T-helper 2 cell treated with Interferon-gamma antibody and Interleukin-4, amounts not matched to agents 5 μg/mL and 100 μg/mL, for 36 hours (primary cell): Measurements from ENCODE around the gene STARD10.

Source experiments
- DNase-seq: peaks from one replicate; pipeline ENCODE4 v3.0.0; 2021; ENCODE audit warnings: low spot score
- H3K27ac Mint-ChIP-seq: one replicate; pipeline ENCODE4 v1.8.0; 2021; ENCODE audit warnings: mild to moderate bottlenecking, mixed read lengths
- H3K27me3 Mint-ChIP-seq: one replicate; pipeline ENCODE4 v1.8.0; 2021; ENCODE audit warnings: low read depth, mixed read lengths
- H3K36me3 Mint-ChIP-seq: one replicate; pipeline ENCODE4 v1.8.0; 2021; ENCODE audit warnings: low read depth, mixed read lengths
- H3K4me1 Mint-ChIP-seq: one replicate; pipeline ENCODE4 v1.8.0; 2021; ENCODE audit warnings: low read depth, mixed read lengths
- H3K4me3 Mint-ChIP-seq: one replicate; pipeline ENCODE4 v1.8.0; 2022; ENCODE audit warnings: mild to moderate bottlenecking, moderate library complexity, mixed read lengths
- H3K9me3 Mint-ChIP-seq: one replicate; pipeline ENCODE4 v1.8.0; 2021; ENCODE audit warnings: mixed read lengths

The STARD10 gene

GRCh38 chr11:72793425-72794367, at the start of gene STARD10:
Gene STARD10 (minus strand): TSS chr11:72794047. CDS start chr11:72781181, 12,866 bp downstream.
- peaks cover 17% of the 10 kb centered on the region for H3K4me1 Mint-ChIP-seq
- peak; percentile 95 for DNase-seq
- no peaks in the 10 kb centered on the region for H3K9me3 Mint-ChIP-seq
- H3K4me3 Mint-ChIP-seq, result peak within 1 kb of the TSS; percentile 97
- H3K27me3 Mint-ChIP-seq, result no peaks in the 10 kb centered on the region
- peak within 1 kb of the TSS; percentile 99 for H3K27ac Mint-ChIP-seq
- H3K36me3 Mint-ChIP-seq, result no peaks in the 10 kb centered on the region

- Mint-ChIP-seq H3K4me3 (no peak overlapping the region), H3K27me3 (no peaks in the 10 kb centered on the region), H3K9me3 (no peaks in the 10 kb centered on the region), H3K27ac (no peak overlapping the region), H3K36me3 (peaks cover 31% of the 10 kb centered on the region), H3K4me1 (peaks cover 18% of the 10 kb centered on the region)
- DNase-seq, result no peak
These were observed 48.9 kb upstream of the STARD10 start for GRCh38 chr11:72842653-72843330.

- Mint-ChIP-seq H3K9me3 (no peaks in the 10 kb centered on the region), H3K27ac (no peak overlapping the region), H3K4me3 (no peak overlapping the region), H3K27me3 (no peaks in the 10 kb centered on the region), H3K4me1 (peaks cover 21% of the 10 kb centered on the region), H3K36me3 (peaks cover 33% of the 10 kb centered on the region)
- no peak for DNase-seq
These were observed 48.3 kb upstream of the STARD10 start for GRCh38 chr11:72842126-72842525.

GRCh38 chr11:72841397-72841796, 47.5 kb upstream of the STARD10 start:
- no peak overlapping the region for H3K4me3 Mint-ChIP-seq
- no peak for DNase-seq
- H3K27ac Mint-ChIP-seq, result no peak overlapping the region
- no peaks in the 10 kb centered on the region for H3K27me3 Mint-ChIP-seq
- H3K9me3 Mint-ChIP-seq, result no peaks in the 10 kb centered on the region
- H3K36me3 Mint-ChIP-seq, result peaks cover 35% of the 10 kb centered on the region
- peaks cover 21% of the 10 kb centered on the region for H3K4me1 Mint-ChIP-seq

- no peaks in the 10 kb centered on the region for H3K27me3 Mint-ChIP-seq
- no peak overlapping the region for H3K4me3 Mint-ChIP-seq
- no peak overlapping the region for H3K27ac Mint-ChIP-seq
- no peak for DNase-seq
- peaks cover 21% of the 10 kb centered on the region for H3K4me1 Mint-ChIP-seq
- no peaks in the 10 kb centered on the region for H3K9me3 Mint-ChIP-seq
- peaks cover 34% of the 10 kb centered on the region for H3K36me3 Mint-ChIP-seq
These were observed 46.9 kb upstream of the STARD10 start for GRCh38 chr11:72840780-72841179.

- no peak overlapping the region for H3K4me3 Mint-ChIP-seq
- H3K36me3 Mint-ChIP-seq, result peaks cover 39% of the 10 kb centered on the region
These were observed 45.0 kb upstream of the STARD10 start for GRCh38 chr11:72838691-72839305.

GRCh38 chr11:72836111-72836510, 42.3 kb upstream of the STARD10 start:
- no peak for DNase-seq
- H3K4me3 Mint-ChIP-seq, result no peak overlapping the region
- H3K27ac Mint-ChIP-seq, result no peak overlapping the region
- no peaks in the 10 kb centered on the region for H3K9me3 Mint-ChIP-seq
- no peaks in the 10 kb centered on the region for H3K27me3 Mint-ChIP-seq
- H3K36me3 Mint-ChIP-seq, result peaks cover 38% of the 10 kb centered on the region
- peaks cover 29% of the 10 kb centered on the region for H3K4me1 Mint-ChIP-seq

More at GRCh38 chr11:72838691-72839305, 45.0 kb upstream of the STARD10 start:
- H3K9me3 Mint-ChIP-seq, result no peaks in the 10 kb centered on the region
- peaks cover 30% of the 10 kb centered on the region for H3K4me1 Mint-ChIP-seq
- H3K27ac Mint-ChIP-seq, result no peak overlapping the region
- no peak for DNase-seq
- H3K27me3 Mint-ChIP-seq, result no peaks in the 10 kb centered on the region

GRCh38 chr11:72834905-72835304, 41.1 kb upstream of the STARD10 start:
- DNase-seq, result no peak
- Mint-ChIP-seq H3K4me1 (peaks cover 29% of the 10 kb centered on the region), H3K27me3 (no peaks in the 10 kb centered on the region), H3K9me3 (no peaks in the 10 kb centered on the region), H3K27ac (peak overlapping the region; percentile 51), H3K36me3 (peaks cover 44% of the 10 kb centered on the region), H3K4me3 (no peak overlapping the region)

- Mint-ChIP-seq H3K4me1 (peaks cover 27% of the 10 kb centered on the region), H3K27me3 (no peaks in the 10 kb centered on the region)
These were observed 40.1 kb upstream of the STARD10 start for GRCh38 chr11:72833811-72834493.

GRCh38 chr11:72833083-72833733, 39.4 kb upstream of the STARD10 start:
- Mint-ChIP-seq H3K27ac (no peak overlapping the region), H3K9me3 (no peaks in the 10 kb centered on the region), H3K4me1 (peaks cover 19% of the 10 kb centered on the region)

More at GRCh38 chr11:72833811-72834493, 40.1 kb upstream of the STARD10 start:
- Mint-ChIP-seq H3K9me3 (no peaks in the 10 kb centered on the region), H3K27ac (no peak overlapping the region), H3K36me3 (peaks cover 45% of the 10 kb centered on the region), H3K4me3 (no peak overlapping the region)
- DNase-seq, result no peak

GRCh38 chr11:72832301-72833082, 38.6 kb upstream of the STARD10 start:
- no peak overlapping the region for H3K27ac Mint-ChIP-seq
- peaks cover 12% of the 10 kb centered on the region for H3K4me1 Mint-ChIP-seq
- no peaks in the 10 kb centered on the region for H3K9me3 Mint-ChIP-seq
- no peak for DNase-seq
- no peak overlapping the region for H3K4me3 Mint-ChIP-seq
- H3K36me3 Mint-ChIP-seq, result peaks cover 40% of the 10 kb centered on the region
- no peaks in the 10 kb centered on the region for H3K27me3 Mint-ChIP-seq

More at GRCh38 chr11:72833083-72833733, 39.4 kb upstream of the STARD10 start:
- DNase-seq, result no peak
- Mint-ChIP-seq H3K36me3 (peaks cover 43% of the 10 kb centered on the region), H3K4me3 (no peak overlapping the region), H3K27me3 (no peaks in the 10 kb centered on the region)

GRCh38 chr11:72831521-72832300, 37.9 kb upstream of the STARD10 start:
- H3K27ac Mint-ChIP-seq, result no peak overlapping the region
- no peaks in the 10 kb centered on the region for H3K9me3 Mint-ChIP-seq
- H3K4me1 Mint-ChIP-seq, result peaks cover 15% of the 10 kb centered on the region
- H3K4me3 Mint-ChIP-seq, result no peak overlapping the region
- H3K36me3 Mint-ChIP-seq, result peaks cover 43% of the 10 kb centered on the region
- no peak for DNase-seq
- H3K27me3 Mint-ChIP-seq, result no peaks in the 10 kb centered on the region
